A549 (cell line): Measurements from ENCODE around the gene ARHGAP27. TPM values are rescaled to one million over a fixed set of nuclear protein-coding genes. Genes with fewer than 3 reads are reported as not detected.

Experiments used
- ATAC-seq, 2 experiments: fragments of 200-7000 bp in 1 of 2; fragments of >200 bp in 1 of 2; cut with Nextera tagmentation in 1 of 2; cut with Tn5 transposase in 1 of 2; 3 replicates each; pipeline versions ENCODE4 v1.8.0 to v1.9.1; 2018 to 2020; ENCODE audit warnings: mild to moderate bottlenecking in 1 of 2, moderate library complexity in 1 of 2
- CTCF ChIA-PET: fragments of 300-600 bp; sonication (Branson Sonifier 250); formaldehyde crosslinking; extraction: SDS; loops from one replicate; lab custom pipeline; 2021; ENCODE audit warnings: antibody characterized with exemption, inconsistent platforms; lab: Yijun Ruan, JAX
- POLR2A ChIA-PET: fragments of 350-600 bp; formaldehyde crosslinking; extraction: SDS; loops from one replicate; lab custom pipeline; 2021; ENCODE audit warnings: antibody characterized with exemption, inconsistent platforms; lab: Yijun Ruan, JAX
- DNase-seq, 2 experiments: peaks; one replicate each; pipeline versions ENCODE4 v3.0.0 to v3.0.0-alpha.2; 2011 to 2016; ENCODE audit warnings: low read depth in 1 of 2, low spot score in 1 of 2
- FAIRE-seq: peaks from 2 replicates; lab custom pipeline; 2011; peaks lifted over from hg19 to GRCh38; lab: Jason Lieb, UNC
- H3K27ac ChIP-seq, 2 experiments: fragments of >200 bp; sonication (Bioruptor Twin); formaldehyde crosslinking; 3 replicates each; pipeline ENCODE4 v1.5.1; 2016 to 2017
- H3K4me1 ChIP-seq: fragments of >200 bp; sonication (Bioruptor Twin); formaldehyde crosslinking; 3 replicates; pipeline ENCODE4 v1.6.1; 2016
- H3K4me2 ChIP-seq: fragments of >200 bp; sonication (Bioruptor Twin); formaldehyde crosslinking; 3 replicates; pipeline ENCODE4 v1.6.1; 2016
- H3K4me3 ChIP-seq: fragments of >200 bp; sonication (Bioruptor Twin); formaldehyde crosslinking; 3 replicates; pipeline ENCODE4 v1.5.1; 2016
- H3K9me3 ChIP-seq: fragments of >200 bp; sonication (Bioruptor Twin); formaldehyde crosslinking; 3 replicates; pipeline ENCODE4 v1.6.1; 2016
- ATOH8 ChIP-seq: fragments of 250-450 bp; sonication (Bioruptor Pico); IDR thresholded peaks from 2 replicates; pipeline ENCODE4 v1.5.0; 2020; ENCODE audit warnings: low read depth, mild to moderate bottlenecking, moderate library complexity
- CBX8 ChIP-seq: fragments of 200-600 bp; sonication (generic); IDR thresholded peaks from 2 replicates; pipeline ENCODE4 v1.6.1; 2016
- CEBPB ChIP-seq, 2 experiments: fragments of >200 bp in 1 of 2; sonication (Bioruptor Twin) in 1 of 2; formaldehyde crosslinking in 1 of 2; IDR thresholded peaks; 2 replicates each; pipeline ENCODE4 v1.6.1; 2012 to 2016
- CHD2 ChIP-seq: fragments of 150-350 bp; IDR thresholded peaks from 2 replicates; pipeline ENCODE4 v1.6.1; 2014; ENCODE audit warnings: low read length; ENCODE audit not compliant: partially characterized antibody
- EHF ChIP-seq: fragments of 250-450 bp; sonication (Bioruptor Pico); IDR thresholded peaks from 2 replicates; pipeline ENCODE4 v1.5.0; 2020; ENCODE audit warnings: mild to moderate bottlenecking
- FOSL2 ChIP-seq, 2 experiments: fragments of 450-650 bp in 1 of 2; fragments of >200 bp in 1 of 2; sonication (Bioruptor Twin) in 1 of 2; formaldehyde crosslinking; IDR thresholded peaks; 2 replicates each; pipeline versions ENCODE4 v1.5.0 to v1.6.1; 2016 to 2020; ENCODE audit warnings: mild to moderate bottlenecking in 1 of 2, moderate library complexity in 1 of 2
- GATA3 ChIP-seq: IDR thresholded peaks from 2 replicates; pipeline ENCODE4 v1.6.1; 2012; ENCODE audit warnings: borderline replicate concordance
- HOXB5 ChIP-seq: fragments of 250-450 bp; sonication (Bioruptor Pico); IDR thresholded peaks from 2 replicates; pipeline ENCODE4 v1.5.0; 2020; ENCODE audit warnings: mild to moderate bottlenecking, moderate library complexity
- KDM1A ChIP-seq: fragments of 200-600 bp; sonication (generic); IDR thresholded peaks from 2 replicates; pipeline ENCODE4 v1.6.1; 2016; ENCODE audit warnings: low read depth, mild to moderate bottlenecking
- PHF8 ChIP-seq: fragments of 200-600 bp; sonication (generic); IDR thresholded peaks from 2 replicates; pipeline ENCODE4 v1.6.1; 2016; ENCODE audit warnings: low read depth, mild to moderate bottlenecking, antibody characterized with exemption, moderate library complexity, borderline replicate concordance
- POLR2AphosphoS2 ChIP-seq: conservative IDR thresholded peaks from 2 replicates; pipeline ENCODE4 v1.6.1; 2012; ENCODE audit warnings: low read length, improper control_type of control experiment, inconsistent platforms
- RARB ChIP-seq: fragments of 250-450 bp; sonication (Bioruptor Pico); IDR thresholded peaks from 2 replicates; pipeline ENCODE4 v1.8.0; 2021; ENCODE audit warnings: mild to moderate bottlenecking, moderate library complexity
- RCOR1 ChIP-seq: fragments of 150-350 bp; IDR thresholded peaks from 2 replicates; pipeline ENCODE4 v1.6.1; 2014; ENCODE audit warnings: antibody characterized with exemption, low read length, low read depth
- RFX5 ChIP-seq: fragments of 450-650 bp; IDR thresholded peaks from 2 replicates; pipeline ENCODE4 v1.7.1; 2014; ENCODE audit warnings: antibody characterized with exemption, mild to moderate bottlenecking, moderate library complexity
- SREBF2 ChIP-seq: fragments of 450-650 bp; IDR thresholded peaks from 2 replicates; pipeline ENCODE4 v1.6.1; 2014; ENCODE audit warnings: mild to moderate bottlenecking, moderate library complexity
- TFCP2L1 ChIP-seq: fragments of 250-450 bp; sonication (Bioruptor Pico); IDR thresholded peaks from 2 replicates; pipeline ENCODE4 v1.5.0; 2021; ENCODE audit warnings: mild to moderate bottlenecking
- ZFP36 ChIP-seq: fragments of 450-650 bp; IDR thresholded peaks from 2 replicates; pipeline ENCODE4 v1.6.1; 2014; ENCODE audit warnings: borderline replicate concordance; ENCODE audit not compliant: partially characterized antibody
- WGBS: methylation state at CpG from one replicate; pipeline ENCODE4 v1.1.6; 2017; ENCODE audit errors: missing lambda C conversion rate; 5-methylcytosine and 5-hydroxymethylcytosine counted together
- polyA plus RNA-seq, 4 experiments: library from polyadenylated mRNA; depleted of rRNA in 3 of 4; stranded (reverse); fragments of >200 nt; fragmentation: RNase III in 1 of 4; extraction: RNeasy Plus Mini Kit Qiagen cat#74134 plus additional on column Dnase treatment in 1 of 4; gene quantifications; 2 replicates in 3 of 4; 3 replicates in 1 of 4; pipeline ENCODE4 v1.2.3, GENCODE V29; 2011 to 2017
- TF ChIP-seq, protein P1 (sequence below): IDR thresholded peaks from 2 replicates; pipeline ENCODE4 v1.6.1; 2012
- TF ChIP-seq, protein P2 (sequence below): fragments of 150-350 bp; IDR thresholded peaks from 2 replicates; pipeline ENCODE4 v1.6.1; 2014; ENCODE audit warnings: low read depth, mild to moderate bottlenecking, low read length
- TF ChIP-seq, protein P3 (sequence below): fragments of >200 bp; sonication (Bioruptor Twin); formaldehyde crosslinking; IDR thresholded peaks from 3 replicates; pipeline ENCODE4 v1.5.1; 2016

The ARHGAP27 gene
- polyA plus RNA-seq, 2 of the 4 experiments (the other 2 are of a cell fraction), result 10.0 to 16.4 TPM

GRCh38 chr17:45380991-45381390, 51.7 kb downstream of the ARHGAP27 start:
- no peak for FAIRE-seq
- POLR2A ChIA-PET, result interaction anchor here (0.7 to 1.7 kb wide), 2 partner anchors 65 to 162 kb away, joined by 3 to 4 read pairs; partner anchors contain the start of gene MAP3K14

GRCh38 chr17:45380046-45380765, 52.5 kb downstream of the ARHGAP27 start:
- H3K4me3 ChIP-seq, result no peak overlapping the region
- H3K9me3 ChIP-seq, result no peaks in the 10 kb centered on the region
- ChIA-PET POLR2A (interaction anchor here (1.7 kb wide), 1 partner anchor 161 kb away, joined by 4 read pairs; no protein-coding TSS in a partner anchor), CTCF (interaction anchor here (0.7 to 25.8 kb wide), 12 partner anchors 8 to 182 kb away, joined by 3 to 1120 read pairs (median 7); partner anchors contain the start of genes MAP3K14 and SPATA32)
- TF ChIP-seq KDM1A (no peak), POLR2AphosphoS2 (no peak), RARB (CRISPR knock-in tag) (no peak)
- TF ChIP-seq, protein P1, sequence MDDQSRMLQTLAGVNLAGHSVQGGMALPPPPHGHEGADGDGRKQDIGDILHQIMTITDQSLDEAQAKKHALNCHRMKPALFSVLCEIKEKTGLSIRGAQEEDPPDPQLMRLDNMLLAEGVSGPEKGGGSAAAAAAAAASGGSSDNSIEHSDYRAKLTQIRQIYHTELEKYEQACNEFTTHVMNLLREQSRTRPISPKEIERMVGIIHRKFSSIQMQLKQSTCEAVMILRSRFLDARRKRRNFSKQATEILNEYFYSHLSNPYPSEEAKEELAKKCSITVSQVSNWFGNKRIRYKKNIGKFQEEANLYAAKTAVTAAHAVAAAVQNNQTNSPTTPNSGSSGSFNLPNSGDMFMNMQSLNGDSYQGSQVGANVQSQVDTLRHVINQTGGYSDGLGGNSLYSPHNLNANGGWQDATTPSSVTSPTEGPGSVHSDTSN, result no peak
- ATAC-seq (no peak), DNase-seq (no peak), FAIRE-seq (no peak)
- peaks cover 69% of the 10 kb centered on the region for H3K4me1 ChIP-seq
- H3K4me2 ChIP-seq, result no peak overlapping the region
- peak overlapping the region in 1 of 2 experiments; percentile 97; a peak in 3 of 6 replicates for H3K27ac ChIP-seq
- WGBS, result 87% methylated on average over 13 of the region's 13 CpGs

More at GRCh38 chr17:45380991-45381390, 51.7 kb downstream of the ARHGAP27 start:
- ATAC-seq, result no peak
- TF ChIP-seq CHD2 (no peak), CEBPB (IDR thresholded peaks at IDR 0.05) (peak; percentile 36 to 68; a peak in 2 of 4 replicates)
- TF ChIP-seq, all 56 proteins: peak for 1
- no peaks in the 10 kb centered on the region for H3K9me3 ChIP-seq
- DNase-seq, result no peak
- no peak overlapping the region; the same call in 2 of the 3 replicates for H3K4me2 ChIP-seq
- CTCF ChIA-PET, result interaction anchor here (0.6 to 25.8 kb wide), 18 partner anchors 9 to 246 kb away, joined by 3 to 1120 read pairs (median 5); partner anchors contain the start of genes MAP3K14 and SPATA32
- WGBS, result 71% methylated on average over 8 of the region's 8 CpGs
- H3K27ac ChIP-seq, result peak overlapping the region; percentile 3 to 97; a peak in 4 of 6 replicates
- peaks cover 69% of the 10 kb centered on the region for H3K4me1 ChIP-seq
- no peak overlapping the region for H3K4me3 ChIP-seq

- WGBS, result 92% methylated on average over 8 of the region's 8 CpGs
- no peak for FAIRE-seq
- CTCF ChIA-PET, result interaction anchor here (0.6 to 18.2 kb wide), 10 partner anchors 14 to 397 kb away, joined by 3 to 294 read pairs (median 5); partner anchors contain the start of gene ACBD4
- H3K27ac ChIP-seq, result peak overlapping the region in 1 of 2 experiments; percentile 97; a peak in 4 of 6 replicates
- no peaks in the 10 kb centered on the region for H3K9me3 ChIP-seq
- no peak for ATAC-seq
- DNase-seq, result no peak
- H3K4me3 ChIP-seq, result no peak overlapping the region
- POLR2A ChIA-PET, result no interaction called here
- peaks cover 70% of the 10 kb centered on the region for H3K4me1 ChIP-seq
- TF ChIP-seq RCOR1, result no peak
- no peak for TF ChIP-seq CBX8
- TF ChIP-seq ATOH8 (CRISPR knock-in tag), result no peak
- TF ChIP-seq, protein P2, sequence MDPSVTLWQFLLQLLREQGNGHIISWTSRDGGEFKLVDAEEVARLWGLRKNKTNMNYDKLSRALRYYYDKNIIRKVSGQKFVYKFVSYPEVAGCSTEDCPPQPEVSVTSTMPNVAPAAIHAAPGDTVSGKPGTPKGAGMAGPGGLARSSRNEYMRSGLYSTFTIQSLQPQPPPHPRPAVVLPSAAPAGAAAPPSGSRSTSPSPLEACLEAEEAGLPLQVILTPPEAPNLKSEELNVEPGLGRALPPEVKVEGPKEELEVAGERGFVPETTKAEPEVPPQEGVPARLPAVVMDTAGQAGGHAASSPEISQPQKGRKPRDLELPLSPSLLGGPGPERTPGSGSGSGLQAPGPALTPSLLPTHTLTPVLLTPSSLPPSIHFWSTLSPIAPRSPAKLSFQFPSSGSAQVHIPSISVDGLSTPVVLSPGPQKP, result no peak
- TF ChIP-seq EHF, result no peak
- no peak for TF ChIP-seq ZFP36
- no peak for TF ChIP-seq GATA3
- no peak for TF ChIP-seq TFCP2L1 (CRISPR knock-in tag)
- no peak for TF ChIP-seq FOSL2 (IDR thresholded peaks at IDR 0.05)
- no peak for TF ChIP-seq FOSL2 (CRISPR knock-in tag; IDR thresholded peaks at IDR 0.05)
- no peak for TF ChIP-seq RFX5
- TF ChIP-seq, protein P3, sequence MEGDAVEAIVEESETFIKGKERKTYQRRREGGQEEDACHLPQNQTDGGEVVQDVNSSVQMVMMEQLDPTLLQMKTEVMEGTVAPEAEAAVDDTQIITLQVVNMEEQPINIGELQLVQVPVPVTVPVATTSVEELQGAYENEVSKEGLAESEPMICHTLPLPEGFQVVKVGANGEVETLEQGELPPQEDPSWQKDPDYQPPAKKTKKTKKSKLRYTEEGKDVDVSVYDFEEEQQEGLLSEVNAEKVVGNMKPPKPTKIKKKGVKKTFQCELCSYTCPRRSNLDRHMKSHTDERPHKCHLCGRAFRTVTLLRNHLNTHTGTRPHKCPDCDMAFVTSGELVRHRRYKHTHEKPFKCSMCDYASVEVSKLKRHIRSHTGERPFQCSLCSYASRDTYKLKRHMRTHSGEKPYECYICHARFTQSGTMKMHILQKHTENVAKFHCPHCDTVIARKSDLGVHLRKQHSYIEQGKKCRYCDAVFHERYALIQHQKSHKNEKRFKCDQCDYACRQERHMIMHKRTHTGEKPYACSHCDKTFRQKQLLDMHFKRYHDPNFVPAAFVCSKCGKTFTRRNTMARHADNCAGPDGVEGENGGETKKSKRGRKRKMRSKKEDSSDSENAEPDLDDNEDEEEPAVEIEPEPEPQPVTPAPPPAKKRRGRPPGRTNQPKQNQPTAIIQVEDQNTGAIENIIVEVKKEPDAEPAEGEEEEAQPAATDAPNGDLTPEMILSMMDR, result no peak
- no peak for TF ChIP-seq HOXB5 (CRISPR knock-in tag)
- TF ChIP-seq SREBF2, result no peak
- TF ChIP-seq PHF8, result no peak
- TF ChIP-seq, all 56 proteins: peak for 0
- no peak overlapping the region for H3K4me2 ChIP-seq
Measured at GRCh38 chr17:45377401-45377800, 55.3 kb downstream of the ARHGAP27 start.
